Gastroesophageal sphincter (tissue), 2 donors: ENCODE measurements around the gene SGMS2.

Experiments used
- POLR2A ChIP-seq, 2 donors: fragments of 450-650 bp; IDR thresholded peaks; one replicate each; pipeline ENCODE4 v1.6.1; 2017; ENCODE audit warnings: antibody characterized with exemption in 2 of 2, mild to moderate bottlenecking in 2 of 2, moderate library complexity in 1 of 2
- POLR2AphosphoS5 ChIP-seq: sonication (generic); formaldehyde crosslinking; IDR thresholded peaks from one replicate; pipeline ENCODE4 v1.6.1; 2017; ENCODE audit warnings: antibody characterized with exemption

- no peak for TF ChIP-seq POLR2AphosphoS5
- TF ChIP-seq POLR2A (IDR thresholded peaks at IDR 0.05), result no peak
Observed at GRCh38 chr4:107838861-107839565, 14.3 kb downstream of the SGMS2 start.
